Stimulated activated CD8-positive, alpha-beta memory T cell treated with anti-CD3 and anti-CD28 coated beads, Interleukin-4, amount 100 ng/mL, for 24 hours (primary cell): ENCODE data around the gene CCDC6.

Experiments used
- DNase-seq: peaks from one replicate; pipeline ENCODE4 v3.0.0-alpha.2; 2020; ENCODE audit warnings: low read depth

Gene CCDC6

GRCh38 chr10:59851864-59852263, 54.5 kb downstream of the CCDC6 start:
- no peak for DNase-seq

- DNase-seq, result no peak
These were observed 58.5 kb downstream of the CCDC6 start for GRCh38 chr10:59847888-59848287.

- no peak for DNase-seq
These were observed 59.0 kb downstream of the CCDC6 start for GRCh38 chr10:59847326-59847725.

GRCh38 chr10:59844436-59844835, 61.9 kb downstream of the CCDC6 start:
- no peak for DNase-seq

- no peak for DNase-seq
These were observed 62.6 kb downstream of the CCDC6 start for GRCh38 chr10:59843748-59844147.

- DNase-seq, result no peak
These were observed 66.8 kb downstream of the CCDC6 start for GRCh38 chr10:59839576-59839975.

GRCh38 chr10:59838085-59838789, 68.1 kb downstream of the CCDC6 start:
- DNase-seq, result no peak

GRCh38 chr10:59833810-59834209, 72.5 kb downstream of the CCDC6 start:
- DNase-seq, result no peak

- DNase-seq, result no peak
These were observed 73.8 kb downstream of the CCDC6 start for GRCh38 chr10:59832506-59832905.

GRCh38 chr10:59831658-59832503, 74.5 kb downstream of the CCDC6 start:
- no peak for DNase-seq

GRCh38 chr10:59830601-59831259, 75.6 kb downstream of the CCDC6 start:
- no peak for DNase-seq

- no peak for DNase-seq
These were observed 76.8 kb downstream of the CCDC6 start for GRCh38 chr10:59829601-59830000.

GRCh38 chr10:59829024-59829423, 77.3 kb downstream of the CCDC6 start:
- no peak for DNase-seq

GRCh38 chr10:59825932-59826331, 80.4 kb downstream of the CCDC6 start:
- no peak for DNase-seq

GRCh38 chr10:59823751-59824150, 82.6 kb downstream of the CCDC6 start:
- no peak for DNase-seq

- no peak for DNase-seq
These were observed 83.2 kb downstream of the CCDC6 start for GRCh38 chr10:59823111-59823510.

- DNase-seq, result no peak
These were observed 85.9 kb downstream of the CCDC6 start for GRCh38 chr10:59820471-59820870.

- no peak for DNase-seq
These were observed 86.7 kb downstream of the CCDC6 start for GRCh38 chr10:59819683-59820082.

GRCh38 chr10:59819265-59819664, 87.1 kb downstream of the CCDC6 start:
- DNase-seq, result no peak

- no peak for DNase-seq
These were observed 88.6 kb downstream of the CCDC6 start for GRCh38 chr10:59817773-59818172.

GRCh38 chr10:59814878-59815277, 91.5 kb downstream of the CCDC6 start:
- DNase-seq, result no peak

- DNase-seq, result no peak
These were observed 93.7 kb downstream of the CCDC6 start for GRCh38 chr10:59812519-59813122.

- DNase-seq, result no peak
These were observed 96.7 kb downstream of the CCDC6 start for GRCh38 chr10:59809644-59809974.
